ENCODE measurements around the gene IKZF2. TPM values are rescaled to one million over a fixed set of nuclear protein-coding genes. Genes with fewer than 3 reads are reported as not detected.

The IKZF2 gene
- total and polyA plus RNA-seq, 2 of the 4 experiments (the other 2 are of a cell fraction), result 2.1 to 25.5 TPM

DNA sequence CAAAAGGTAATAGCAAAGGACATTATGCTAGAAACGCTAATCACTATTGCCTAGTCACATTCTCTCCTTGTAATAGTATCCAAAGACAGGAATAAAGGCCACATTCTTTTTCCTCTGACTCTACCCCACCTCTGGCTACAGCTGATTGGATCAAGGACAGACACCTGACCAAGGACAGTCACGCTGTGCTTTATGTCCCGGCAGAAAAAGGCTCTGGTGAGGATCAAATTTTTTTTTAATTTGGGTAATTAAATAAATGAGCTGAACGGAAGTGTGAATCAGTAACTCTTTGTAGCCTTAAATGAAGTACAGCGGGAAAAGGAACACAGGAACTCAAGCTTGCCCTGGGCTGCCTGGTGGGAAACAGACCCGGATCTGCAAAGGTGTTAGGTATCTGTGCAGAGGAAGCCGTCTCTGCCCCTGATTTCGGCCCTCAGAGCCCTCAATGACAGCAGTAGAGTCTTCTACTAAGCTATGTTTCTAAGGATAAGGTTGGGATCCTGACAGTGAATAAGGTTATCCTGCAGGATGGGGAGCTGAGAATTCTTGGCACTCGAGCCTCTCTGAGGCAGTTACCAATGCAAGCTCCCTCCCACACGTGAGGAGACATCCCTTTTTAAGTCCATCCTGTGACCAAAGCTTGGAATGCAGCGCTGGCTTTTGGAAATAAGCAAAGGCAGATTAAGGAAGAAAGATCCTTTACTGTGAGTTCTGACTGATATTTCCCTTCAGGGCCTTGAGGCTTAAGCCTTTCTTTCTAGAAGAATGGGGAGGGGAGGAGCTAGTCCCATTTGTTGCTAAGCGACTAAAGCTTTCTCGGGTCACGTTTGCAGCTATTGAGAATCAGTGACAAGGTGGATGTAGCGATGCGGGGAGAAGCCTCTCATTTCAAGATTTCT is 37.8 kb upstream of the IKZF2 start:
- BruUV-seq (replicated peaks), result no TSS peak
- ChIA-PET POLR2A (ENCODE audit: unreplicated experiment) (interaction anchor here (0.6 kb wide), 1 partner anchor 30 kb away, joined by 3 read pairs; no protein-coding TSS in a partner anchor), CTCF (interaction anchor here (0.6 to 0.9 kb wide), 2 partner anchors 36 to 1337 kb away, joined by 3 to 4 read pairs; no protein-coding TSS in a partner anchor)
- H4K20me1 ChIP-seq (ENCODE audit: insufficient read depth, low read length), result no peaks in the 10 kb centered on the region
- no peak overlapping the region for H2AK9ac ChIP-seq (replicated peaks; ENCODE audit: low read depth, low read length, poor library complexity)
- peak overlapping the region; percentile 82 for H2AFZ ChIP-seq (replicated peaks; ENCODE audit: low read length, poor library complexity)
- H3K27ac ChIP-seq (ENCODE audit: insufficient read depth, low read length), result peak overlapping the region; percentile 65
- H4K8ac ChIP-seq (ENCODE audit: low read depth in 2 of 2, low read length in 2 of 2), result peak overlapping the region; percentile 46 to 77
- DNase-seq (peak; percentile 52), ATAC-seq (ENCODE audit: low read depth) (peak; percentile 56)
- peak overlapping the region; percentile 15 for H4K5ac ChIP-seq (ENCODE audit: low read depth, low read length)
- H3K4me3 ChIP-seq (ENCODE audit: insufficient read depth, low read depth, low read length), result no peak overlapping the region
- peak overlapping the region; percentile 4; the same call in 1 of the 2 replicates for H3K23ac ChIP-seq (ENCODE audit: low read depth, low read length)
- peak overlapping the region; percentile 26; the same call in 2 of the 3 replicates for H2BK15ac ChIP-seq (ENCODE audit: low read depth, low read length)
- dilution Hi-C loops (cut with HindIII; ENCODE audit: low sequenced_read_pairs, unreplicated experiment) (no loop called here), in situ Hi-C loops (cut with MboI; ENCODE audit: low sequenced_read_pairs) (no loop called here), intact Hi-C loops (cut with micrococcal nuclease) (loop anchor here (2.0 kb wide), 1 partner anchor 48 kb away; no protein-coding TSS in a partner anchor)
- H3K27me3 ChIP-seq (ENCODE audit: control insufficient read depth, insufficient read depth, low read length), result no peaks in the 10 kb centered on the region
- peak overlapping the region; percentile 48 for H2AK5ac ChIP-seq (ENCODE audit: low read depth, low read length)
- peak overlapping the region; percentile 26 for H3K4me2 ChIP-seq (ENCODE audit: low read depth, low read length)
- no peaks in the 10 kb centered on the region for H3K79me1 ChIP-seq (ENCODE audit: low read depth in 1 of 2, low read length in 2 of 2)
- 38% methylated on average over 5 of the region's 16 CpGs; no CpG with 5 or more reads in 1 of the 2 experiments for WGBS, 2 experiments (ENCODE audit: extremely low coverage in 2 of 2, insufficient read length in 1 of 2)
- H2BK20ac ChIP-seq (ENCODE audit: low read depth, low read length), result peak overlapping the region; percentile 83
- H3K4ac ChIP-seq (ENCODE audit: low read depth, low read length), result peak overlapping the region; percentile 59
- H3K9ac ChIP-seq (ENCODE audit: low read depth, low read length), result peak overlapping the region; percentile 14
- H3K56ac ChIP-seq (ENCODE audit: extremely low read depth, insufficient read depth, low read length), result peak overlapping the region; percentile 26; the same call in 1 of the 2 replicates
- H2BK120ac ChIP-seq (ENCODE audit: low read depth, low read length), result peak overlapping the region; percentile 89
- no peaks in the 10 kb centered on the region; the same call in 1 of the 2 replicates for H3K9me3 ChIP-seq (ENCODE audit: control insufficient read depth, insufficient read depth, low read length)
- H2BK5ac ChIP-seq (ENCODE audit: low read depth, low read length, poor library complexity, severe bottlenecking), result peak overlapping the region; percentile 99
- H3K9me1 ChIP-seq (ENCODE audit: insufficient read depth, low read length), result peaks cover 5% of the 10 kb centered on the region; the same call in 1 of the 2 replicates
- H3K14ac ChIP-seq (replicated peaks; ENCODE audit: low read depth, low read length), result peak overlapping the region; percentile 59
- H3K18ac ChIP-seq (ENCODE audit: low read depth, low read length), result peak overlapping the region; percentile 42
- peak overlapping the region; percentile 81 for H4K91ac ChIP-seq (ENCODE audit: insufficient read depth, low read depth, low read length)
- peaks cover 5% of the 10 kb centered on the region; the same call in 1 of the 2 replicates for H3K4me1 ChIP-seq (ENCODE audit: control insufficient read depth, insufficient read depth, low read length)
- peak; percentile 75 for TF ChIP-seq BHLHE40 (IDR thresholded peaks at IDR 0.05; ENCODE audit: low read depth, low read length)
- TF ChIP-seq, protein P1, sequence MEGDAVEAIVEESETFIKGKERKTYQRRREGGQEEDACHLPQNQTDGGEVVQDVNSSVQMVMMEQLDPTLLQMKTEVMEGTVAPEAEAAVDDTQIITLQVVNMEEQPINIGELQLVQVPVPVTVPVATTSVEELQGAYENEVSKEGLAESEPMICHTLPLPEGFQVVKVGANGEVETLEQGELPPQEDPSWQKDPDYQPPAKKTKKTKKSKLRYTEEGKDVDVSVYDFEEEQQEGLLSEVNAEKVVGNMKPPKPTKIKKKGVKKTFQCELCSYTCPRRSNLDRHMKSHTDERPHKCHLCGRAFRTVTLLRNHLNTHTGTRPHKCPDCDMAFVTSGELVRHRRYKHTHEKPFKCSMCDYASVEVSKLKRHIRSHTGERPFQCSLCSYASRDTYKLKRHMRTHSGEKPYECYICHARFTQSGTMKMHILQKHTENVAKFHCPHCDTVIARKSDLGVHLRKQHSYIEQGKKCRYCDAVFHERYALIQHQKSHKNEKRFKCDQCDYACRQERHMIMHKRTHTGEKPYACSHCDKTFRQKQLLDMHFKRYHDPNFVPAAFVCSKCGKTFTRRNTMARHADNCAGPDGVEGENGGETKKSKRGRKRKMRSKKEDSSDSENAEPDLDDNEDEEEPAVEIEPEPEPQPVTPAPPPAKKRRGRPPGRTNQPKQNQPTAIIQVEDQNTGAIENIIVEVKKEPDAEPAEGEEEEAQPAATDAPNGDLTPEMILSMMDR (conservative IDR thresholded peaks at IDR 0.05; ENCODE audit: low read depth, low read length), result no peak
- TF ChIP-seq, protein P2, sequence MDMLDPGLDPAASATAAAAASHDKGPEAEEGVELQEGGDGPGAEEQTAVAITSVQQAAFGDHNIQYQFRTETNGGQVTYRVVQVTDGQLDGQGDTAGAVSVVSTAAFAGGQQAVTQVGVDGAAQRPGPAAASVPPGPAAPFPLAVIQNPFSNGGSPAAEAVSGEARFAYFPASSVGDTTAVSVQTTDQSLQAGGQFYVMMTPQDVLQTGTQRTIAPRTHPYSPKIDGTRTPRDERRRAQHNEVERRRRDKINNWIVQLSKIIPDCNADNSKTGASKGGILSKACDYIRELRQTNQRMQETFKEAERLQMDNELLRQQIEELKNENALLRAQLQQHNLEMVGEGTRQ (IDR thresholded peaks at IDR 0.05; ENCODE audit: low read depth, low read length), result peak; percentile 55; the same call in 1 of the 2 replicates
- H3K36me3 ChIP-seq (ENCODE audit: control insufficient read depth, insufficient read depth, low read length), result no peaks in the 10 kb centered on the region

Data from IMR-90 (cell line).